Measurements from ENCODE around the gene CAND2.

The CAND2 gene

DNA sequence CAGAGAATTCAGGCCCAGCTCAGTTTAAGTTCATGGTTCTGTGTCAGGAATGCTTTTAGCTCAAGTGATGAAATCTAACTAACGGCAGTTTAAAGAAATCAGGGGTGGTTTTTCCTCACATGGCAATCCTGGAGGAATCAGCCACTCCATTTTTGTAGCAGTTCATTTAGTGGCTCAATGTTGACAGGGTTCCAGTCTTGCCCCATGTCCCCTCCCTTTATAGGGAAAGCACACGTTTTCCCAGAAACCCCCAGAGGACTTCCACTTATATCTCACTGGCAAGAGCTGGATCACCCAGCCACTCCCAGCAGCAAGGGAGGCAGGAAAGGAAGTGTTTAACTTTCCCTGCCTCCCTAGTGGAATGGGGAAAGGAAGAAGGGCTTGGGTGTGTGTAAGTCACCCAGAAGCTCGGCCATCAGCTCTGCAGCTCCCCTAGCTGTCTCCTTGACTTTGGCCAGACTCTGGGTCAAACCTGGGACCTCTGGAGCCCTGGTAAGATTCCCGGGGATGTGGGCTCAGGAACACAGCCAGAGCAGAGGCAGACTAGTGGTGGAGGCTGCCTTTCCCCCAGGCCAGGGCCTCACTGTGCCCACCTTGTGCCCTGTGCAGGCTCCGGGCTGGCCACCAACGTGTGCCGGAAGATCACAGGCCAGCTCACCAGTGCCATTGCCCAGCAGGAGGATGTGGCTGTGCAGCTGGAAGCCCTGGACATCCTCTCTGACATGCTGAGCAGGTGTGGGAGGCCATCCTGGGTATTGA lies 11.3 kb downstream of the CAND2 start:
- DNase-seq, result no peak

DNA sequence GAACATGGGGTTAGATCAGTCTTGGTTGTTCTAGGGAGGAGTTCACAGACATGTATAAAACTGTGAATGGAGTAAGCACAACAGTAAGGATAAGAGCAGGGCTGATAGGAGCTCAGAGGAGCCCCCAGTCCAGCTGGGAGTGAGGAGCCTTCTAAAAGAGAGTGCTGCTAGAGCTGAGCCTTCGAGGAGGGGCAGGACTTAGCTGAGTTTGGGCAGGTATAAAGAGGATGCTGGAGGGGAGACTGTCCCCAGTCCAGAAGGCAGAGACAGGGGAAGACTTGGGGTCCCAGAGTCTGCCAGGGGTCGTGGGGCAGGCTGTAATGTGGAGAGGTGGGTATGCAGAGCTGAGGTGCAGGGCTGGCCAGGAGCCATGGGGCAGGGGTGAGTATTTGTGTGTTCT lies 12.1 kb downstream of the CAND2 start:
- no peak for DNase-seq

DNA sequence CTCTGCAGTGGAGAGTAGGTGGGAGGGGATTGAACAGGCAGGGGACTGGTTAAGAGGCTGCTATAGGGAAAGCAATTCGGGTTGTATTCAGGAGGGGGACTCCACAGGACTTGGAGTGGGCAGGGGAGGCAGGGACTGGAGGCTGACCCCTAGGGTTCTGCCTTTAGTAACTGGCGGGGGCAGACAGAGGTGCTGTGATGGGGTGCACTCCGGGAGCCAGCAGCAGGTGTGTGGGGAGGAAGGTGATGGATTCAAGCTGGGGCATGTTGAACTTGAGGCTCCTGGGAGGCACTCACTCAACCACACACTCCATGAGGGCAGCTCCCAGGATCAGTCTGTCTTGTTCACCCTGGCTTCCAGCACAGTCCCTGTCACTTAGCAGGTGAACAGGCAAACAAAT lies 12.5 kb downstream of the CAND2 start:
- no peak for DNase-seq

DNA sequence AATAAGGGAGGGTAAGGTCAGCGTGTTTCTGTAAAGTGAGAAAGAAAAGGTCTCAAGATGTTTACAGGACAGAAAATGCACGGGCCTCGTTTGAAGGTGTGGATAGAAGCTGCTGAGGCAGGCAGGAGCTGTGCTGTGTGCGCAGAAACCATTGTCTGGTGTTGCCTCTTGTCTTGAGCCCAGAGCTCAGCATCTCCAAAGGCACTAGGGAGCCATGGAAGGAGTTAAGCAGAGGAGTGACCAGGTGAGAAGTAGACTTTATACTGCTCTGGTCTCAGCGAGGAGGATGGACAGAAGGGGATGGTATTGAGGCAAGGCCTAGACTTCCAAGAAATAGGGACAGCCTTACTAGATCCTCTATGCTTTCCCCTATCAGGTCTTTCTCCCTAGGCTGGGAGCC lies 13.0 kb downstream of the CAND2 start:
- no peak for DNase-seq

DNA sequence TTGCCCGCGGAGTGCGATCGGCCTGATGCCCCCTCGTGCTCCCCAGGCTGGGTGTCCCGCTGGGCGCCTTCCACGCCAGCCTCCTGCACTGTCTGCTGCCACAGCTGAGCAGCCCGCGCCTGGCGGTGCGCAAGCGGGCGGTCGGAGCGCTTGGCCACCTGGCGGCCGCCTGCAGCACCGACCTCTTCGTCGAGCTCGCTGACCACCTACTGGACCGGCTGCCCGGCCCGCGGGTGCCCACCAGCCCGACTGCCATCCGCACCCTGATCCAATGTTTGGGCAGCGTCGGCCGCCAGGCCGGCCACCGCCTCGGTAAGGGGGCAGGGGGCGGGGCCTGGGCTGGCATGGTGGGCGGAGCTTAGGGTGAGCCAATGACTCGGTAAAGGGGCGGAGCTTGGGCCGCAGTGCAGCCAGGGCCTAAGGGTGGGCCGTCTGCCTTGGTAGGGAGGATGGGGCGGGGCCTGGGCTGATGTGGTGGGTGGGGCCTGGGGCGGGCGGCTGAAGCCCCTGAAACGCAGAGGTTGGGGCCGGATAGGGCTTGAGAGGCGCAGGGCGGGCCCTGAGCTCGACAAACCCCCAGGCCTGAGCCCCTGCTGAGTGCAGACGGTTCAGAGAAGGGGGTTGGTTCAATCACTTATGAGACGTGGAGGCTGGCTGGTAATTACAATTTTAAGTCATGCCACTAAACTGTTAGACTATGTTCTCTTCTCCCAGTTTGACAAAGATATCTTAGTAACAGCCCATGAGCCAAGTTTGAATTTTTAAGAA lies 13.7 kb downstream of the CAND2 start:
- peak; percentile 49 for DNase-seq

DNA sequence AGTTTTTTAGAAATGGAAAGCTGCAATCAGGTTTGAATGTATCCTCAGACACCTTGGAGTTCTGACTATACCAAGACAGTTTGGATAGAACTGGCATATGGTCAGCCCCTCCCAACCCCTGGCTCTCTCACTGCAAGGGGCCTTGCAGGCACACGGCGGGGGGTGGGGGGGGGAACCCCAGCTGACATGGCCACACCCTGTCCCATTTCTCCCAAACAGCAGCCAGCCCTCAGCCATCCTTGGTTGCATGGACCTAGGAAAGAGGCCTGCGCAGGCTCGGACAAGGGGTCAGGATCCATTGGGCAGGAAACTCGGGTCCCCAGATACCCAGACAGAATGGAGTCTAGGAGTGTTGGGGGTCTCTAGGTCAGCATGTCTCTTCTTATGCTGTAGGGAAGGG lies 14.5 kb downstream of the CAND2 start:
- DNase-seq, result no peak

DNA sequence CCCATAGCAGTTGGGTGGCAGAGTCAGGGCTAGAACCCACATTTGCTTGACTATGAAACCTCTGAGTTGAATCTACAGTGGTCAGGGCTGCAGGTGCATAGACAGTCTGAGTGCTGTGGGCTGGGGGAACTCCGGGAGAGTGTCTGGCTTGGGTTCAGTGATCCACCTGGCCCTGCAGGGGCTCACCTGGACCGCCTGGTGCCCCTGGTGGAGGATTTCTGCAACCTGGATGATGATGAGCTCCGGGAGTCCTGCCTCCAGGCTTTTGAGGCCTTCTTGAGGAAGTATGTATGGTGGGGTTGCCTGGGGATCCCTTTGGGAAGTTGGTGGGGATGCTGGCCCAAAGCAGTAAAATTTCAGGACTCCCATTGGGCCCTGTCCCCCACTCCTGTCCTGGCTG lies 16.3 kb downstream of the CAND2 start:
- DNase-seq, result no peak

DNA sequence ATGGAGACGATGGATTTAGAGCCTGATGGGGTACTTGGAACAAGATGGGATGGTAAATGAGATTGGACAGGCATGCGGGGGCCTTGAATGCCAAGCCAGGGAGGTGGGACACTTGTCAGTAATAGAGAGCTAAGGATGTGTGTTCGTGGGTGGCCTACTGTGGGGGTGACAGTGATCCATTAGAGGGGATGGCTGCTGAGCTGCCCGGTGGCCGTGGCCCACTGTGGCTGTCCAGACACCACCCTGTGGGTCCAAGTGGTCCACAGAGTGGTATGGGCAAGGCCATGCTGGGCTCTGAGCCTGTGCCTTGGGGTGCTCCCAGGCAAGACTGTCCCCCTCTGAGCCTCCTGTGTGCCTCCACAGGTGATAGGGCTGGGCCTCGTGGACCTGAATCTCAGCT lies 17.5 kb downstream of the CAND2 start:
- no peak for DNase-seq

DNA sequence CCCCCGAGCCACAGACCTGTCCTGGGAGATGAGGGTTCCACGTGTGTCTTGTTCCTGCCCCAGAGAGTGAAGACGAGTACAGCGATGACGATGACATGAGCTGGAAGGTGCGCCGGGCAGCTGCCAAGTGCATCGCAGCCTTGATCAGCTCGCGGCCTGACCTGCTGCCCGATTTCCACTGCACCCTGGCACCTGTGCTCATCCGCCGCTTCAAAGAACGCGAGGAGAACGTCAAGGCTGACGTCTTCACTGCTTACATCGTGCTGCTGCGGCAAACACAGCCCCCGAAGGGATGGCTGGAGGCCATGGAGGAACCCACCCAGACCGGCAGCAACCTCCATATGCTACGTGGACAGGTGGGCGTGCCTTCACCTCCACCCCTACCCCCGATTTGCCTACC lies 18.6 kb downstream of the CAND2 start:
- no peak for DNase-seq

DNA sequence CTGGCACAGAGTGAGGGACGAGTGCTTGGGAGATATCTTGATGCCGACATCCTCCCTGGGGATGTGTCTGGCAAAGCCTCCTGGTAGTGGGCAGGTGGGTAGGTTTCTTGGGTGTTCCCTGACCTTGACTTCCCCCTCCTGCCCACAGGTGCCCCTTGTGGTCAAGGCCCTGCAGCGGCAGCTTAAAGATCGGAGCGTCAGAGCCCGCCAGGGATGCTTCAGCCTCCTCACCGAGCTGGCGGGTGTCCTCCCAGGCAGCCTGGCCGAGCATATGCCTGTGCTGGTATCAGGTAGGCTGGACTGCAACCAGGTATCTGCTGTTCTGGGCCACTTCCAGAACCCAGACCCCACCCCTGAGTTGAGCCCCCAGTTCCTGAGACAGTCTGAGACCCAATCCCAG lies 19.2 kb downstream of the CAND2 start:
- DNase-seq, result no peak

DNA sequence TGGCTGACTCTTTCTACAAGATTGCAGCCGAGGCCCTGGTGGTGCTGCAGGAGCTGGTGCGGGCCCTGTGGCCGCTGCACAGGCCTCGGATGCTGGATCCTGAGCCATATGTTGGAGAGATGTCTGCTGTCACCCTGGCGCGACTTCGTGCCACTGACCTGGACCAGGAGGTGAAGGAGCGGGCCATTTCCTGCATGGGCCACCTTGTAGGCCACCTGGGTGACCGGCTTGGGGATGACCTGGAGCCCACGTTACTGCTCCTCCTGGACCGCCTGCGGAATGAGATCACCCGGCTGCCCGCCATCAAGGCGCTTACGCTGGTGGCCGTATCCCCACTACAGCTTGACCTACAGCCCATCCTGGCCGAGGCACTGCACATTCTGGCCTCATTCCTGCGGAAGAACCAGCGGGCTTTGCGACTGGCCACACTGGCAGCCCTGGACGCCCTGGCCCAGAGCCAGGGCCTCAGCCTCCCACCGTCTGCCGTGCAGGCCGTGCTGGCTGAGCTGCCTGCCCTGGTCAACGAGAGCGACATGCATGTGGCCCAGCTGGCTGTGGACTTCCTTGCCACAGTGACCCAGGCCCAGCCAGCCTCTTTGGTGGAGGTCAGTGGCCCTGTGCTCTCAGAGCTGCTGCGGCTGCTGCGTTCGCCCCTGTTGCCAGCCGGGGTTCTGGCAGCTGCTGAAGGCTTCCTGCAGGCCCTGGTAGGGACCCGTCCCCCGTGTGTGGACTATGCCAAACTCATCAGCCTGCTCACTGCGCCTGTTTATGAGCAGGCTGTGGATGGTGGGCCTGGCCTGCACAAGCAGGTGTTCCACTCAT lies 20.3 kb downstream of the CAND2 start:
- DNase-seq, result no peak

DNA sequence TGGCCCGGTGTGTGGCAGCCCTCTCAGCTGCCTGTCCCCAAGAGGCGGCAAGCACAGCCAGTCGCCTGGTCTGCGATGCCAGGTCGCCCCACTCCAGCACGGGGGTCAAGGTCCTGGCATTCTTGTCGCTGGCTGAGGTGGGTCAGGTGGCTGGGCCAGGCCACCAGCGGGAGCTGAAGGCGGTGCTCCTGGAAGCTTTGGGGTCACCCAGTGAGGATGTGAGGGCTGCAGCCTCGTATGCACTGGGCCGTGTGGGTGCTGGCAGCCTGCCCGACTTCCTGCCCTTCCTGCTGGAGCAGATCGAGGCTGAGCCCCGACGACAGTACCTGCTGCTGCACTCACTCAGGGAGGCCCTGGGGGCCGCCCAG lies 20.8 kb downstream of the CAND2 start:
- no peak for DNase-seq

DNA sequence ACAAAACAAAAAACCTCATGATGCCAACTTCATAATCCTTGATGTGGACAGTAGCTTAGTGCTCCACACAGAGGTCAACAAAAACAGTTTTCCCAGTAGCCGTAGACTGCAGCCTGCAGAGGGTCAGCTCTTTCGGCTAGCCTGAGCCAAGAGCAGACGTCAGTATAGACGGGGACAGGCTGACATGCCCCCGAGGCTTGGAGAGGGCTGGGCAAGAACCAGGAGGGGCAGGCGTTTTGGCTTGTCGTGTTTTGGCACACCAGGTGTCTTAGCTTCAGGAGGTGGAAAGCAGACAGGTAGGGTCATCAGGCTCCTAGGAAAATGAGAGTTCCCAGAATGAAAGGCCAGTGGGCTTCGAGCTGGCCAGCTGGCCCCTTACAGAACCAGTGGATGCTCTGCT lies 21.8 kb downstream of the CAND2 start:
- DNase-seq, result no peak

DNA sequence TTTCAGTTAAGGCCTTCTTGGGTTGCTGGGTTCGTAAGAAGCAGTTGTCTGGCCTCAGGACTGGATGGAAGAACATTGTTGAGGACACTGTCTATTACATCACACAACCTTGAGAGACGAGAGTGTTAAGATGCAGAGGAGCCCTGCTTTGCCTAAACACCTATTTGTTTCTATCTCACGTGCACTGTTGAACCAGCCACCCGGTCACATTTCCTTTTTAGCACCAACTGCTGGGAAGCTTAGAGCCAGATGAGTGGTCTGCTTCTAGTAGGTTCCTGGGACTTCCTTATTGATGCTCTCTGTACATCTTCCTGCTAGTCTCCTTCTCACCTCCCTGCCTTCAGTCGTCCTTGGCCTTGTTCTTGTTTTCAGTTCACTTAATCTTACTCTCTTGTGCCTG lies 22.3 kb downstream of the CAND2 start:
- no peak for DNase-seq

DNA sequence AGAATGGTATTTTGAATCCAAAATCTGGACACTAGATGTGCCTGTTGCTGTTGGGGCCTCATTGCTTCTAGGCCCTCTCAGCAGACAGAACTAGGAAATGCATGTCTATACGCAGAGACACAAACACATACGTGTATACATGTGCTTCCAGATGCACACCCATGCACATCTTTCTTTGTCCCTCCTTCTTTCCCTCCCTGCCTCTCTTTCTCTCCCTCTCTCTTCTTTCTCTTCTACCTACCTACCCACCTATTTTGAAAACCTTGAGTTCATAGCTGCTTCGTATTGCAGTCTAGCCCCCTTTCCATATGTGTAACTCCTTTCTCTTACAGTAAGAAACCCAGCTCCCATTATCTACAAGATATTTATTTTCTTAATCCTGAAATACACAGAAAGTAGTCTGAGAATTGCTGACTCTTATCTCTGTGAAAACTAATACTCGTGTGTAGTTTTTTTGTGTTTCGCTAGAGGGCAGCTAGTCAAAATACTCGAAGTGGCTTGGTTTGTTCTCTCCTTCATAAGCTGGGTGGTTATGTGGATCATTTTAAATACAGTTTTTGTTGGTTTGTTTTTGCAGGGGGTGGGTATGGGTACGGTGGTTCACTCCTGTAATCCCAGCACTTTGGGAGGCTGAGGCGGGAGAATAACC lies 26.4 kb downstream of the CAND2 start:
- DNase-seq, result no peak

DNA sequence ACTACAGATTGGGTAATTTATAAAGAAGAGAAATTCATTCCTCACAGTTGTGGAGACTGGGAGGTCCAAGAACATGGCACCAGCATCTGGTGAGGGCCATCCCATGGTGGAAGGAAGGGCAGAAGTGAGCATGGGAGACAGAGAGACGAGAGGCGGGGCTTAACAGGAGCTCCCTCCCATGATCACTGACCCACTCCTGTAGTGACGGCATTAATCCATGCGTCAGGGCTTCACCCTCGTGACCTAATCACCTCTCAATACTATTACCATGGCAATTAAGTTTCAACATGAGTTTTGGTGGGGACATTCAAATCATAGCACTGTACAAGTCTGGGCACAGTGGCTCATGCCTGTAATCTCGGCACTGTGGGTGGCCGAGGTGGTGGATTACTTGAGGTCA lies 27.8 kb downstream of the CAND2 start:
- no peak for DNase-seq

DNA sequence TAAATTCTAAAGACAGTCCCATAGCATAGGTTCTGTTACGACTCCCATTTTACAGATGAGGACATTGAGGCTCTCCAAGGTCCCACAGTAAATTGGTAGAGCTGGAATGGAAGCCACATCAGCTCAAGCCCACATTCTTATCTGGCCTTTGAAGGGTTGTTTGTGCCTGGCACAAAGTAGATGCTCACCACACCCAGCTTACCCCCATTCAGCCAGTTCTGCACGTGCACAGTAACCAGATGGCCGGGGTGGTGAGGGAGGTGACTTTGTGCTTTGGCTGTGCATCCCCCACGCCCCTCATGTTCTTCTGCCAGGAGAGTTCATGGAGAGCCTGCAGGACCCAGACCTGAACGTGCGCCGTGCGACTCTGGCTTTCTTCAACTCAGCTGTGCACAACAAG lies 28.7 kb downstream of the CAND2 start:
- DNase-seq, result no peak

DNA sequence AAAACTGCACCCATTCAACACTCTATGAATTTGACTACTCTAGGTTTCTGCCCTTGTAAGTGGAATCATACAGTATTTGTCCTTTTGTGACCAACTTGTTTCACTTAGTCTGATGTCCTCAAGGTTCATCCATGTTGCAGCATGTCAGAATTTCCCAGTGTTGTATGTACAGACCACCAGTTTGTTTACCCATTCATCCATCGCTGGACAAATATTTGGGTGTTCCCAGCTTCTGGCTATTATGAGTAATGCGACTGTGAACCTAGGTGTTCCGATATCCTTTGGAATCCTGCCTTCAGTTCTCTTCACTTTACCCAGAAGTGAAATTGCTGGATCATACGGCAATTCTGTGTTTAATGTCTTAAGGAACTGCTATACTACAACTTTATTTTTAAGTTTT lies 32.3 kb downstream of the CAND2 start:
- DNase-seq, result no peak

DNA sequence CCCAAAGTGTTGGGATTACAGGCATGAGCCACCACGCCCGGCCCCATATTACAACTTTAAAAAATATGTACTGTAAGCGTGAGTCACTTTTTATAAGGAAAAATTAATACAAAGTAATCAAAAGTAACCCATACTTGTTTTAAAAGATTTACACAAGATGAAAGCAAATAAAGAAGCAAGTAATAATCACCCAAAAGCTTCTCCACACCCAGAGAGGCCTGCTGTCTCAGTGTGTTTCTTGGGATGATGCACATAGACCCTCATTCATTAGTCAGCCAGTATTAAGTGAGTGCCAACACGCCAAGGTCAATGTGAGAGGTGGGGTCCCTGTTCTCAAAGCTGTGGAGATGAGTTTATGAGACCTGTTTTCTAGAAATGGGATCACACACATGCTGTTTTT lies 32.9 kb downstream of the CAND2 start:
- no peak for DNase-seq

DNA sequence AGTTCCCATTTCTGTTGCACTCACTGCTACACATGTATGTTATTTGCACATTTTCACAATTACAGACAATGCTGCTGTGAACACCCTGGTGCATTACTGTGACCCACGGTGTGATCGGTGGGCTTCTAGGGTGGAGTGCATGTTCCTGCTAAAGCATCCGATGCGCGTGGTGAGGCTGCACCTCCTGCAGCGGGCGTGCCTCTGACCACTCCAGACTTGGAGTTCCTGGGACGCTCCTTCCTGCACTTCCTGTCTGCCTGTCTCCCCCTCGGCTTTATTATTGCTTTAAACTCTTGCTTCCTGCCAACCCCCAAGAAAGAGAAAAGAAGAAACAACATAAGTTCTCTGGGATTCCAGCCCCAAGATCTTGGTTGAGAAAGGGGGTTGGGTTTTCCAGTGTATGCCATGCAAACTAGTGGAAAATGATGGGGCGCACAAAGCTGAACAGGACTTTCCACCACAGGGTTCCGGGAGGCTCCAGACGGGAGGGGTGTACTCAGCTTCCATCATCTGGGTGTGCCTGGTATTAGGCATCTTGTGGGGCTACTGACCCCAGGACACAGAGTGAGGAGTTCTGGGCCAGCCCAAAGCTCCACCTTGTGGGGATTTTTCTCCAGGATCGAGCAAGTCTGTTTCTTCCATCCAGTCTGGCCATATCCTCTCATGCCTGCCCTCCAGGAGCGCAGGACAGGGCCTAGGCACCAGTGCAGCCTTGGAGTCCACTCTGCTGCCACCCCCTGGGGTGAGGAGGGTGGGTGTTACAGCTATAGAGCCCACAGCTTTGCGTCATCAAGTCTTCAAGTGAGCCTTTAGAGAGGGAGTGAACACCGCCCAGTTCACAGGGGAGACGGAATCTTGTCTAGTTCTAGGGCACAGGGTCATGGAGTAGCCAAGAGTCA lies 33.7 kb downstream of the CAND2 start:
- DNase-seq, result no peak

DNA sequence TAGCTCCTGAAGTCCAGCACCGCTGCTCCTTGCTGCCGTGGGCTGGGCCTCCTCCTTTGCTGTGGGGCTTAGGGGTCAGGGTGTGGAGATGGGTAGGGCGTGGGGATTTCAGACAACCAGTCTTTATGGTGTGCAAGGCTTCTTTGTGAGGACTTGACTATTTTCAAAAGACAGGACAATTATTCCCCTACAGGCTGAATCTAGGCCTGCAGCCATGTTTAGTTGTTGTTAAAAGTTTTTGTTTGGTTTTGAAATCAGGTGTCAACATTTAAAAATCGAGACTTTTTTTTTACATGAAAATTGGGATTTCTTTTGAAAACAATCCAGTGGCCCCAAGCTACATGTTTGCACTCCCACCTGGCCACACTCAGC lies 34.3 kb downstream of the CAND2 start:
- DNase-seq, result no peak

DNA sequence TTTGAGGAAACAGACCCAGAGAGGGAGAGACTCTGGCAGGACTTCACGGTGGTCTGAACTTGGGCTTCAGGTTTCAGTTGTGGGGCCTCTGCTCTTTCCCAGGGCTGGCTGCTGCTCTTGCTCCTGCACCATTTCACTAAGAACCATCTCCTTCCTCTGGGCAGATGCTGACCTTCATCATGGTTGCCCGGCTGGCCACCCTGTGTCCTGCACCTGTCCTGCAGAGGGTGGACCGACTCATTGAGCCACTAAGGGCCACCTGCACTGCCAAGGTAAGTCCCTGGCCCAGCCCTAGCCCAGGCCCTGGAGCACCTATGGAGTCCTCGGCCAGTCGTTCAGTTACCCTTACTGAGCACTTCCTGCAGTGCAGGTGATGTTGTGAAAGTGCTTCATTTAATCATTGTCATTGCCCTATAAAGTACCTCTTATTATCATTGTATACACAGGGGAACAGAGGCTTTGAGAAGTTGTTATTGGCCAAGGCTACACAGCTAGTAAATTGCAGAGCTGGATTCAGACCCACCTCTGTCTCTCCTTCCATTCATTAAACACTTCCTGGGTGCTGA lies 34.9 kb downstream of the CAND2 start:
- DNase-seq, result no peak
